Progenitor cell of endocrine pancreas (in vitro differentiated cells): Measurements from ENCODE around the gene CRAMP1. TPM values are rescaled to one million over a fixed set of nuclear protein-coding genes. Genes with fewer than 3 reads are reported as not detected.
A peak's percentile ranks its signal among the peaks of the same experiment; 100 is the strongest.

ENCODE experiments used
- DNase-seq: peaks from one replicate; pipeline ENCODE4 v3.0.0; 2021; ENCODE audit warnings: low spot score; ENCODE audit not compliant: unreplicated experiment
- H3K27ac Mint-ChIP-seq: 2 replicates; pipeline ENCODE4 v1.8.0; 2021; ENCODE audit warnings: mild to moderate bottlenecking, moderate library complexity, mixed read lengths
- H3K27me3 Mint-ChIP-seq: 2 replicates; pipeline ENCODE4 v1.8.0; 2021; ENCODE audit warnings: mixed read lengths
- H3K36me3 Mint-ChIP-seq: 2 replicates; pipeline ENCODE4 v1.8.0; 2022; ENCODE audit warnings: mixed read lengths; ENCODE audit not compliant: insufficient read depth
- H3K4me1 Mint-ChIP-seq: 2 replicates; pipeline ENCODE4 v1.8.0; 2021; ENCODE audit warnings: low read depth, mixed read lengths
- H3K4me3 Mint-ChIP-seq: 2 replicates; pipeline ENCODE4 v1.8.0; 2021; ENCODE audit warnings: low read depth, mild to moderate bottlenecking, moderate library complexity, mixed read lengths
- H3K9me3 Mint-ChIP-seq: 2 replicates; pipeline ENCODE4 v1.8.0; 2021; ENCODE audit warnings: low read depth, mixed read lengths
- CTCF ChIP-seq: fragments of 200-600 bp; sonication (generic); IDR thresholded peaks from one replicate; pipeline ENCODE4 v1.5.0; 2021; ENCODE audit warnings: antibody characterized with exemption, mild to moderate bottlenecking; ENCODE audit not compliant: unreplicated experiment
- total RNA-seq: library from RNA; stranded (reverse); gene quantifications from 2 replicates; pipeline ENCODE4 v1.2.1, GENCODE V29; 2021

Gene CRAMP1
- total RNA-seq, 1 donor from 2014 or later = 58.3 TPM

DNA sequence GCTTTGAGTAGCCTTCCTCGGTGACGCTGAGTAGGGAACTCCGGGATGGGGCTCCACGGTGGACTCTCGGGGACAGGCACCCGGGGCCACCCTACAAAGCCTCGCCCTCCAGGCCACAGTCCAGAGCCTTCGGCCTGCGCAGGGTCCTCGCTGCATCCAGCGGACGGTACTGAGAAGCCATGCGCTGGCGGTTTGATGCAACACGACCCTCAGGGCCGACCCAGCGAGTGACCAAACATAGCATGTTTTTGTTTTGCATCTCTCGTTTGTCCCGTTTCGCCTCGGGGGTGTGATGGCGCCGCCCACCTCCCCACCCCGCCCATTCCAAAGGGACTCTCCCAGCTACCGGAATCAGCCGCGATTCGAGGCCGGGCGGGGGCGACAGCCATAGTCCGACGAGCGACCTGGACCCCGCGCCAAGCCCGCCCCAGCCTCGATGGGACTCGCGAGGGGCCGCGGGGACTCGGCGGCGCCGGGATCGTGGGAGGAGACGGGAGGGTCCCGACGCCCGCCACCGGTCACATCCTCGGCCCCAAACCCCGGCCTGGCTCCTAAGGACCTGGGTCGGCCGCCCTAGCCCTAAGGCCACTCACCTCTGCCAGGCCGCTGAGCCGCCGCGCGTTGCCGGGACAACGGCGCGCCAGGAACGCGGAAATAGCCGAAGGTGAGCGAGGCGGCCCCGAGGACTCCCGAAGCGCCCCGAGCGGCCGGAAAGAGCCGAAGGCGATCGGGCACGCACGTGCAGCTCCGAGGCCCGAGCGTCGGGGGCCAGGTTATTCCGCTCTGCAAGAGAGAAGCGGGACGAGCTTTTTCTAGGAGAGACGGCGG lies 1.9 kb upstream of the CRAMP1 start:
- peak; percentile 95 for DNase-seq
- H3K9me3 Mint-ChIP-seq = no peaks in the 10 kb centered on the region
- H3K27me3 Mint-ChIP-seq = no peaks in the 10 kb centered on the region
- no peak for TF ChIP-seq CTCF
- peak overlapping the region; percentile 84 for H3K4me3 Mint-ChIP-seq
- peaks cover 20% of the 10 kb centered on the region for H3K4me1 Mint-ChIP-seq
- peaks cover 7% of the 10 kb centered on the region for H3K36me3 Mint-ChIP-seq
- H3K27ac Mint-ChIP-seq = peak overlapping the region; percentile 93

DNA sequence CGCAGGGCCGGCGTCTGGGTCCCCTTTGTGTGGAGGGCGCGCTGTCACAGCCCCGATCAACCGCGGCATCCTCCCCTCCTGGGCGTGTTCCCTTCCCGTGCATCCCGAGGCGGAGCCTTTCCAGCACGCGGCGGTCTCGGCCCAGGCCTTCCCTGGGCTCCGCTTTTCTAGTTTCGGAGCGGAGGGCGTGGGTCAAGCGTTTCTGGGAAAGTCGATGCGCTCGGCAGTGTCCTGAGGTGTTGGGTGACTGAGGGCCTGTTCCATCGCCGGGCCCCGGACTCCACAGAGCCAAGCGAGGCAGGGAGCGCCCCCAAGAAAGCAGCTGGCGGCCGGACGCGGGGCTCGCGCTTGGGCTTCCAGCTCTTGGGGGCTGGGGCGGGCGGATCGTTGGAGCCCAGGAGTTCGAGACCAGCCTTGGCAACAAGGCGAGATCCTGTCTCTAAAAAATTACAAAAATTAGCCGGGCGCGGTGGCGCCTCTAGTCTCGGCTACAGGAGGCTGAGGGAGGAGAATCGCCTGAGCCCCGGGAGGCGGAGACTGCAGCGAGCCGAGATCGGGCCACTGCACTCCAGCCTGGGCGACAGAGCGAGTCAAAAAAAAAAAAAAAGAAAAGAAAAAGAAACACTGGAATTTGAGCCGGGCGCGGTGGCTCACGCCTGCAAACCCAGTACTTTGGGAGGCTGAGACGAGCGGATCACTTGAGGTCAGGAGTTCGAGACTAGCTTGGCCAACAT lies 1.1 kb upstream of the CRAMP1 start:
- peaks cover 4% of the 10 kb centered on the region for H3K36me3 Mint-ChIP-seq
- TF ChIP-seq CTCF = no peak
- peak overlapping the region; percentile 99 for H3K27ac Mint-ChIP-seq
- H3K27me3 Mint-ChIP-seq = no peaks in the 10 kb centered on the region
- DNase-seq = peak; percentile 21
- peaks cover 27% of the 10 kb centered on the region for H3K4me1 Mint-ChIP-seq
- H3K4me3 Mint-ChIP-seq = peak overlapping the region; percentile 67
- H3K9me3 Mint-ChIP-seq = no peaks in the 10 kb centered on the region

DNA sequence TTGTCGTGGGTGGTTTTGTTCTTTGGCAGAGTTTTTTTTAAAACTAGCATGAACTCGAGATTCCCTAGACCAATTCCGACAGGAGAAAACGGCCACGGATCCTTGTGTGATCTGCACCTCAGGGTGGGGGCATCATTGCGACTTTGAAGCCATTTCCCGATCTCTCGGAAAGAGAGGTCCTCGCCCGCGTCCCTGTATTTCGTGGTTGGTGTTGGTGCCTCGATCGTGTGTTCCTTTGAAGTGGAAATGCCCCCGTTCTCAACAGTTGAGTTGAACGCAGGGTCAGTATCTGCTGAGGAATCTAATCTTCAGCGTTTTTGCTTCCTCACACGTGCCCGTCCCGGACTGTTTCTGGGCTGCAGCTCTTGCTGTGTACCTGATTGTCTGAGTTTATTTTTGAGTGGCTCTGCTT lies 1.1 kb downstream of the CRAMP1 start:
- peak overlapping the region; percentile 93 for H3K27ac Mint-ChIP-seq
- peaks cover 31% of the 10 kb centered on the region for H3K4me1 Mint-ChIP-seq
- no peak for DNase-seq

DNA sequence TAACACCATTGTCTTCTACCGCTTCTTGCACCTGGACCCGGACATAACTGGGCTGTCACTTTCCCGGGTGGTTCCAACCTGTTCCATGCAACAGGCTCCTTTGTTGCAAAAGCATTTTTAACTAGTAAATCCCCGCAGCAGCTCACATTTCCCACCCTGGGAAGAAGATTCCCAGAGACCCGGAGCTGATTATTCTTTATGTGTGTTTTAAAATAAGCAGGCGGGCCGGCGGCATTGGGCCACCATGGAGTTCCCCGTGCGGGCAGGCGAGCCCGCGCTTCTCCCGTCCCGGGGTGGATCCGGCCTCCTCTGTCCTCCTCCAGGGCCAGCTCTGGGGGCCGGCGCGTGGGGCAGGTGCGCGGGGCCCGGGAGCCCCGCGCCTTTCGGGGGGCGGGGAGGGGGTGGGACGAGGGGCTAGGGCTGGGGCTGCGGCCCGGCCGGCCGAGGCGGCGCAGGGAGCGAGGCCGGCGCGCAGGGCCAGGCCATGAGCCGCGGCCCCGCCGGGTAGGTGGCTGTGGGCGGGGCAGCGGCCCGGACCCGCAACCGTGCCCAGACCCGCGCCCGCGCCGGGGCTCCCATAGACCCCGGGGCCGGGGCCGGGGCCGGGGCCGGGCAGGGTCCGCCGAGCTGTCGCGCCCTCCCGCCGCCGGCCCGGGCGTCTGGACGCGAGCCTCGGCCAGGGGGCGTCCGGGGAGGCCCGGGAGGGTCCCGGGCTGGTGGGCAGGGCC lies 1.7 kb downstream of the CRAMP1 start:
- H3K27ac Mint-ChIP-seq = peak overlapping the region; percentile 93
- no peak for TF ChIP-seq CTCF
- peaks cover 31% of the 10 kb centered on the region for H3K4me1 Mint-ChIP-seq
- peak; percentile 18 for DNase-seq
- H3K36me3 Mint-ChIP-seq = peaks cover 2% of the 10 kb centered on the region
- no peaks in the 10 kb centered on the region for H3K9me3 Mint-ChIP-seq
- no peaks in the 10 kb centered on the region for H3K27me3 Mint-ChIP-seq
- H3K4me3 Mint-ChIP-seq = peak overlapping the region; percentile 86

More for the DNA sequence above, 1.1 kb downstream of the CRAMP1 start:
- no peak for TF ChIP-seq CTCF
- Mint-ChIP-seq H3K27me3 (no peaks in the 10 kb centered on the region), H3K4me3 (peak overlapping the region; percentile 86), H3K9me3 (no peaks in the 10 kb centered on the region), H3K36me3 (peaks cover 2% of the 10 kb centered on the region)

DNA sequence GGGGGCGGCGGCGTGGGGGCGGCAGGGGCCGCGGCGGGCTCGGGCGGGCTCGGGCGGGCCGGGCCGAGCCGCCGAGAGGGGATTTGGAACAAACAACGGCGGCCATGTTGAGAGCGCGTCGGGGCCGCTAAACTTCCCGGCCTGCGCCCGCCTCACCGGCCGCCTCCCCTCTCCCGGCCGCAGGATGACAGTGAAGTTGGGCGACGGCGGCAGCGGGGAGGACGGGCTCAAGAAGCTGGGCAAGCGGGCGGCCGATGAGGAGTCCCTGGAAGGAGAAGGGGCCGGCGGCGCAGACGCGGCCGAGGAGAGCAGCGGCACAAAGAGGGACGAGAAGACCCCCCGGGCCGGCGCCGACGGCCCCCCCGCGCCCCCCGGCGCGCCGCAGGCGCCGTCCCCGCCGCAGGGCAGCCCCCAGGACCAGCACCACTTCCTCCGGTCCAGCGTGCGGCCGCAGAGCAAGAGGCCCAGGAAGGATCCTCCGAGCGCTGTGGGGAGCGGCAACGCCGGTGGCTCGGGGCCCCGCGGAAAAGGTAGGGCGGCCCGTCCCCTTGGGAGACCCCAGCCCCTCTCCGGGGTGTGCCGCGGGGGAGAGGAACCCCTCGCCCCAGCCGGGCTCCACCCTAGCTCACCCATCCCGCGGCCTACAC lies 2.4 kb downstream of the CRAMP1 start:
- no peaks in the 10 kb centered on the region for H3K9me3 Mint-ChIP-seq
- peak overlapping the region; percentile 80 for H3K4me3 Mint-ChIP-seq
- H3K36me3 Mint-ChIP-seq = peaks cover 2% of the 10 kb centered on the region
- peak overlapping the region; percentile 87 for H3K27ac Mint-ChIP-seq
- TF ChIP-seq CTCF = no peak
- H3K27me3 Mint-ChIP-seq = no peaks in the 10 kb centered on the region
- DNase-seq = peak; percentile 29
- peaks cover 27% of the 10 kb centered on the region for H3K4me1 Mint-ChIP-seq
